HG02970 (cell line): Measurements from ENCODE around the gene L2HGDH.

Experiments
- ATAC-seq: cut with Tn5 transposase; IDR thresholded peaks from one replicate; pipeline ENCODE4 v1.9.1; 2021; ENCODE audit warnings: mild to moderate bottlenecking, moderate library complexity, moderate number of reproducible peaks; ENCODE audit not compliant: unreplicated experiment, low FRiP score

The L2HGDH gene

GRCh38 chr14:50299585-50299984 is 12.4 kb downstream of the L2HGDH start:
- no peak for ATAC-seq

GRCh38 chr14:50290306-50290705 is 21.7 kb downstream of the L2HGDH start:
- no peak for ATAC-seq

DNA sequence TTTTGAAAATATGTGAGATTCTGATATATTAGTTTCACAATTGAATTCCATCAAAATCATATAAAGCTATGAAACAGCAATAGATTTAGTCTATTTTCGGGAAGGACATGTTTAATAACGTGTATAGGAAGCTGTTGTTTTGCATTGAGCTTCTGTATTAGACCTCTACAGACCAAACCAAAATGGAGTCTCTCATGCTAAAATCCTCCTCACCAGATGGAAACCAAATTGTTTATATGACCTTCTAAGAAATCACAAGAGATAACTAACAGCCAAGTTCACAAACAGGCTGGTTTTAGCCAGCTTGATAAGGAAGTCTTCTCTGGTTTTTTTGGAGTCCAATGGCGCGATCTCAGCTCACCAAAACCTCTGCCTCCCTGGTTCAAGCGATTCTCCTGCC is 23.9 kb downstream of the L2HGDH start:
- no peak for ATAC-seq

DNA sequence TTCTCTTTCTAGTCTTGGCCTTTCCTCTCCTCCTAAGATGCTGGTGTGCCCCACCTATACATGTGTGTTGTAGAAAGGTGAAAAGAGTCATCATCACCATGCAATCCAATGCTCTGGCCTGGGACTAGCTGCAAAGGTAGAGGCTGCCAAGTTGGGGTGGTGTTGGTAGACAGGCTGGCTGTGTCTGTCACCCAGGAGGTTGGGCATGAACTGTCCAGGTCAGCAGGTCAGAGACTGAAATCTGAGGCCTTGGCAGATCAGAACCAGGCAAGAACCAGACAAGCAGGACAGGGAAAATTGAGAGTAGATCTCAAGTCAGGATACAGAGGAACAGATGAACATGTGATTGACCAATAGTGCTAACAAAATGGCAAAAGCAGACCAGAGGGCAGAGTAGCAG is 26.2 kb downstream of the L2HGDH start:
- ATAC-seq: no peak

- ATAC-seq: no peak
These were observed 39.5 kb downstream of the L2HGDH start for GRCh38 chr14:50272498-50272897.

DNA sequence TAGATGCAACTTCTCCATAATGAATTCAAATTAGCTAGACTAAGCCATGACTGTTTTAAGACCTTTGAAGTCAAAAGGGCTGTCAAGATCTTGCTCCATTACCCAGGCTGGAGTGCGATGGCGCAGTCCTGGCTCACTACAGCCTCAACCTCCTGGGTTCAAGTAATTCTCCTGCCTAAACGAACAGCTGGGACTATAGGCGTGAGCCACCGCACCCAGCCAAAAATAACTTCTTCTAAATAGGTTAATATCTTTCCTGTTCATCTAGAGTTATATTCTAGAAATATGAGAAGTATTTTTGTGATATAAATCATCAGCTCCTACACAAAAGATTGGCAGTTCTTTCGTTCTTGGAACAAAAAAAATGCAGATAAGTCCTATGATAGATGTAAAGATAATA is 41.1 kb downstream of the L2HGDH start:
- ATAC-seq: no peak

DNA sequence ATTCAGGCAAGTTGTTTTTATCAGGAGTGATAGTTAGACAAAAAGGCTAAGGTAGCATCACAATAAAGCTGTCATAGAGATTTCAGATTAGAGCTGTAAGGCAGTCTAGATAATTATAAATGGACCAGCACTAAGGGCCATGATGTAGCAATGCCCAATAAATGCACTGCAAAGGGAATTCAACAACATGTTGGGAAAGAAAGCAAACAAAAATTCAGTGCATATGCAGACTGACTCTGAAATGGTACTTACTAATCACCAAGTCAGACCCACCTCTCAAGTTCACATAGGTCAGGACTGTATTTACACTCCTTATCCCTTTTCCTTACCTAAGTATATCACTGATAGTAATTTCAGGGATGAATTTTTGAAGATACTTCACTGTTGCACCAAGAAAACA is 47.0 kb downstream of the L2HGDH start:
- ATAC-seq: no peak

DNA sequence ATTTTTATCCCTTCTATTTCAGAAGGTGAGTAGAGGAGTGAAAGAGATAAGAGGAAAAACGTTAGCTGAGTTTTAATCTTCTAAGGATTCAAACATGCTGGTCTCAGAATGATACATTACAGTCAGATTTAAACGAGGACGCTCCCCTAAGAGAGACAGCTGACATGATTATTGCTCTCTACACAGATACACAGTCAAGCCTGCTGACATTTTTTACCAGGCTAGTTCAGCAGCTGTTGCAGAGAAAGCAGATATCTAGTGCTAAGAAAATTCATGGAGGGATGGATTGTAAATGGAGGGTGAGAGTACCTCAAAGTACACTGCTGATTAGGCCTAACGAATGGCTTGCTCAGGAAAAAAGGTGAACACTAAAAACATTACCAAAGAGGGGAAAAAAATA is 48.7 kb downstream of the L2HGDH start:
- ATAC-seq: no peak

- no peak for ATAC-seq
These were observed 49.2 kb downstream of the L2HGDH start for GRCh38 chr14:50262865-50263264.

- no peak for ATAC-seq
These were observed 51.5 kb downstream of the L2HGDH start for GRCh38 chr14:50260511-50260910.

- no peak for ATAC-seq
These were observed 52.0 kb downstream of the L2HGDH start for GRCh38 chr14:50260072-50260471.

- no peak for ATAC-seq
These were observed 54.3 kb downstream of the L2HGDH start for GRCh38 chr14:50257732-50258131.

GRCh38 chr14:50254248-50254647 is 57.8 kb downstream of the L2HGDH start:
- ATAC-seq: no peak

GRCh38 chr14:50249136-50249775 is 62.8 kb downstream of the L2HGDH start:
- ATAC-seq: no peak

DNA sequence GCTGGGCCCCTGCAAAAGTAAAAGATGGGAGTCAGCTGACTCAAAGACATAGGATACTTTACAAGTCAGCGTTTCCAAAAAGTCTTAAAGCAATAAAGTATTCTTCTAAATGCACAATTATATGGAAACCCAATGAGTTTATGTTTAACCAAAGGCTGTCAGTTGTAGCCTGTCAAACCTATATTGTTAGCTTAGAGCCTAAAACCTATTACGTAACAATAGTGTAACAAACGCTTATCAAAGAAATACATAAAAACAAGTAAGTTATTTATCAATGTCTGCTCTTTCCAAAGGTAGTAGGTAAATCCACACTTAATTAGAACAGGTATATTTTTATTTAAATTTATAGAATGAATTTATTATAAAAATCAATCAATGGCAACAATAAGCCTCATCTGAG is 64.8 kb downstream of the L2HGDH start:
- no peak for ATAC-seq

DNA sequence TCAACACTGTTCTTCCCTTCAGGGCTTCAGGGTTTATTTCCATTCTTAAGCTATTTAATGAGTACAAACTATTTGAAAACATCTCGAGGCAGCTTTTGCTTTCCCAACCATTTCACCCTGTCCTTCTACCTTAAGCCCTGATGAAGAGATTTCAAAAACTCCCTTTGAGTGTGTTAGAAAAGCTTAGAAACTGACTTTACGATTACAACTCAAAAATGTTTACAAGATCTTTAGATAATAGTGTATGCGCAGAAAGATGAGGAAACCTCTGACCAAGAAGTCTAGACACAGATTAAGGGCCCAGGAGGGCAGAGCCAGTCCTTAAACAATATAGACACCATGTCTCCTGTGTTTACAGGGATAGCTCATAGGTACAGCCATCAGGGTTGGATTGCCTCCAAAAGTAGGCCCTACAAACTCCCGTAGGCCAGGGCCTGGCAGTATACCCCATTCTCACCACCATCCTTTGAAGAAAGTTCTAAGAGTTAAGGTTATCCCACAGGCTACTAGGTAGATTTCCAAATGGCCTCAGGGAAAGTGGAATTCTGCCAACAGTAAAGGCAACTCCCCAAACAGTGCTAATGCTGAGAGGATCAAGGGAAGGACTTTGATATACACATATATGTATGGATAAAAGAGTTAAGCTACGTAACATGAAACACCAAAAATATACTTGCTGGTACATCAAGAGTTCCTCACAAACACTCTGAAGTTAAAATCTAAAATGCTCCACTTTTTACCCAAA is 69.3 kb downstream of the L2HGDH start:
- ATAC-seq: no peak

DNA sequence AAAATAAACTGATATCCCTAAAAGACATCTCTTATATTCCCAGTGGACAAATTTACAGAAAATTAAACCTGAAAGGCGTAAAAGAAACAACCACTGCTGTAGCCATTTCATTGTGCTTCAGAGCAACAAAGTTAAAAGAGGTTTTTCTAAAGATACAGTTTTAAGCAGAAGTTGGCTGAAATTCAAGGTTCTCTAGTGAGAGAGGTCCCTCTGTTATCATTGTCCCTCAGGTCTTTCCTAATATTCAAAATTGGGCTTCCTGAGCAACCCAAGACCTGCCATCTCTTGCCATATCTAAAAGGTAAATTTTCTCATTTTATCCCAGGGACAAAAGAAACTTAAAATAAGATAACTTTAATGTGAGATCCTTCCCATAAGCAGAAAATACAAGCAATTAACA is 69.9 kb downstream of the L2HGDH start:
- ATAC-seq: no peak

DNA sequence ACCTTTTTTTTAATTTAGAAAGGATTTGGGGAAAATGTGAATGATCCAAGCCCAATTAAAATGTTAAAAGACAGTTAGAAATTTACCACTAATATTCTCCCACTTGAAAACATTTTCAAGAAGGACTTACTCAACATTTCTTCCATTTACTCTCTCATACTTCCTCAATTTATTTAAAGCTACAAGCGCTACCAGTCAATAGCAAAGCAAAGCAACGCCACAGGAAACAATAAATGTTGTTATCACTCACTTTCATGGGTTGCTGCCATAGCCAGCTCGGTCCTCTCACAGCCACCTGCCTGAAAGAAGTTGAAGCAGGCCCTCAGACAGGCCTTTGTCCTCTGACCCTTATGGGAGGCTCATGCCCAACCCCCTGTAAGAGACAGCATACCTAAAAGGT is 74.6 kb downstream of the L2HGDH start:
- no peak for ATAC-seq

- ATAC-seq: no peak
These were observed 78.1 kb downstream of the L2HGDH start for GRCh38 chr14:50233951-50234250.

DNA sequence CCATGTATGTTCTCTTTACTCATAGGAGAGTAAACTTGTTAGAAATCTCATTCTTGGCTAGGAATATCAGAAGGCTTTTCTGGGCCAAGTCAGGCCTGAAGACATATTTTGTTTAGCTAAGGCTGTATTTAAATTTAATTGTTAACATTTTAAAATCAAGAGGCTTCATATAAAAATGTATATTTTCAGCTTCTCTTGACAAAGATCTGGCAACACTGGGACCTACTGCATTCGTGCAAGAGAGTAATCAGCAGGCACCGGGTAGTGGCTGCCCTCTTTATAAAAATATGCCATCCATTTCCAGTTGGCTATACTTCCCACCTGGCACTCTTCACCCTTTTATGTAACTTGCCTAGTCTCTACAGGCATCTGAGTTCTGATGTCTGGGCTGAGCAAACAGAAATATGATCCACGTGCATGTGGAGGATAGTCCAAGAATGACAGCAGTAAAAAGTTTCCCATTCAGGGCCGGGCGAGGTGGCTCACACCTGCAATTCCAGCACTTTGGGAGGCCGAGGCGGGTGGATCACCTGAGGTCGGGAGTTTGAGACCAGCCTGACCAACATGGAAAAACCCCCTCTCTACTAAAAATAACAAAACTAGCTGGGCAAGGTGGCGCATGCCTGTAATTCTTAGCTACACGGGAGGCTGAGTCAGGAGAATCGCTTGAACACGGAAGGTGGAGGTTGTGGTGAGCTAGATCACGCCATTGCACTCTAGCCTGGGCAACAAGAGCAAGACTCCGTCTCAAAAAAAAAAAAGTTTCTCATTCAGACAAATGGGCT is 78.7 kb downstream of the L2HGDH start:
- ATAC-seq: no peak

DNA sequence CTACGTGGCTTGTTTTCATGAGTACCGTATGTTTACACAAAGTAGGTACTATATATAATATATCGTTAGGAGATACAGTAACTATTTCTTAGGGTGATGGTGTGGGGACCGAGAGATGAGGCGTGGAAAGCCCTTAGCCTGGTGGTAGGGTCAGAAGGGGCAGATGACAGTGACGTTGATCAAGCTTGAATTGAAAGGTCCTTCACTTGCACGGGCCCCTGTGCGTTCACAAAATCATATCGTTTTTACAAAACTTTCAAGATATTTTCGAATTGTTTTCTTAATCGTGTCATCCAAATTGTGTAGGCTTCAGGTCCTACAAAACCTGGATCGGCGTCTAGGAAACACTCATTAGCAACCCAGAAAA is 79.8 kb downstream of the L2HGDH start:
- ATAC-seq: no peak
